GM21717 (cell line): ENCODE measurements around the gene TMEM120A.

Experiments used
- ATAC-seq: cut with Tn5 transposase; IDR thresholded peaks from one replicate; pipeline ENCODE4 v1.9.1; 2021; ENCODE audit warnings: mild to moderate bottlenecking, moderate library complexity; ENCODE audit not compliant: unreplicated experiment

The TMEM120A gene

GRCh38 chr7:75981453-75982305 is 12.7 kb downstream of the TMEM120A start:
- no peak for ATAC-seq

DNA sequence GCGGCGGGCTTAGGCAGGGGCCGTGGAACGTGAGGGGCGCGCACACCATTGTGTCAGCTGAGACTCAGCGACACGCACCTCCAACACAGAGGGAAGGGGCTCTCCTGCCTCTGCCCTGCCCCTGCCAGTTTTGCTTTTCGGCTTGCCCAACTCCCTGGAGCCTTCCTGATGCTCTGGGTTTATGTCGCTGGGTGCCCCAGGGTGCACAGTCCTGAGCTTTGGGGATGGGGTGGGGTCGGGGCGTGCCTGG is 13.3 kb downstream of the TMEM120A start:
- no peak for ATAC-seq

DNA sequence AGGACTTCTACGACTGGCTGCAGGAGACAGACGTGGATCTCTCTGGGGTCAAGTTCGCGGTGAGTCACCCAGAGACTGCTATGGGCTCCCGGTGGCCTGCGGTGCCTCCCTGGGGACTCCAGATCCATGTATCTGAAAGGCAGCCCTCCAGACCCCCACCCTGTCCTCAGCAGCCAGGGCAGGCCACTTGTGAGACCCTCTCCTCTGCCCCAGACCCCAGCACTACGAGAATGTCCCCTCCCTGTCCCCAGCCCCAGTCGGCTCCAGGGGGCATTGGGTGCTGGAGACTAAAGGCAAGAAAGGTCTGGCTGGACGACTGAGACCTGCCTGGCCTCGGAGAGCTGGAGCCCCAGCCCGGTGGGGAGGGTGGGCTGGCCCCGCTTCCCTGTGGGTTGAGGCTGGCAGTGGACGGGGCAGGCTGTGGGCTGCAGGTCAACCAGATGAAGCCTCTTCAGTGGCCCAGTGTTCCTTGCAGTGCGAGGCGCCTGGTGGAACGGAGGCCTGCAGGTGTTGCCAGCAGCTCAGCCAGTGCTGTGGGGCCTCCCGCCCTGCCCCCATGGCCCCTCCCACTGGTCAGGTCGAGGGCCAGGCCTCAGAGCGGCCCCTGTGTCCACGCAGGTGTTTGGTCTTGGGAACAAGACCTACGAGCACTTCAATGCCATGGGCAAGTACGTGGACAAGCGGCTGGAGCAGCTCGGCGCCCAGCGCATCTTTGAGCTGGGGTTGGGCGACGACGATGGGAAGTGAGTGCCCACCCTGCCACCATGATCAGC is 13.8 kb downstream of the TMEM120A start:
- ATAC-seq: no peak

DNA sequence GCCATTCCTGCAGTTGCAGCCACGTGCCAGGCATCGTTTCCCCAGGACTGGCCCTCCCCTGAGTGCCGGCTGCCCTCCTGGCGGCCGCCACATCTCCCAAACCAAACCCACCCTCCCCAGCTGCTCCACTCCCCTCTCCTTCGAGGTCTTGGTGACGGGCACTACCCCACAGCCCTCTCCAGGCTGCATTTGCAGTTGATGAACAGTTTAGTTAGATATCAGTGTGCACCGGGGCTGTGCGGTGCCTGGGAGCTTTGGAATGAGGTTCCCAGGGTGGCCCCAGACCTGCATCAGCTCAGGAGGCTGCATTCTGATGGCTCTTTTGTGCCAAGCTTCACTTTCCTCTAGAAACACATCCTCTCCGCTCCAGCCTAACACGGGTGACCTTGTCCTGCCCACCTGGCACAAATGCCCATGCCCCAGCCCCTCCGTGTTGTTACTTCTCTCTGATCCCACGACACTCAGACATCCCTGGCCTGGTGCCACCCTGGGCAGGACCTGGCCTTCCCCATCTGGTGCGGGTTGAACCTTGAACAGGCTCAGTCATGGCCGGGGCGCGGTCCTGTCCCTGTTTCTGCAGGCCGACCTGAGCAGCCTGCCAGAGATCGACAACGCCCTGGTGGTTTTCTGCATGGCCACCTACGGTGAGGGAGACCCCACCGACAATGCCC is 14.5 kb downstream of the TMEM120A start:
- ATAC-seq: no peak

GRCh38 chr7:75977743-75978142 is 16.7 kb downstream of the TMEM120A start:
- ATAC-seq: no peak

DNA sequence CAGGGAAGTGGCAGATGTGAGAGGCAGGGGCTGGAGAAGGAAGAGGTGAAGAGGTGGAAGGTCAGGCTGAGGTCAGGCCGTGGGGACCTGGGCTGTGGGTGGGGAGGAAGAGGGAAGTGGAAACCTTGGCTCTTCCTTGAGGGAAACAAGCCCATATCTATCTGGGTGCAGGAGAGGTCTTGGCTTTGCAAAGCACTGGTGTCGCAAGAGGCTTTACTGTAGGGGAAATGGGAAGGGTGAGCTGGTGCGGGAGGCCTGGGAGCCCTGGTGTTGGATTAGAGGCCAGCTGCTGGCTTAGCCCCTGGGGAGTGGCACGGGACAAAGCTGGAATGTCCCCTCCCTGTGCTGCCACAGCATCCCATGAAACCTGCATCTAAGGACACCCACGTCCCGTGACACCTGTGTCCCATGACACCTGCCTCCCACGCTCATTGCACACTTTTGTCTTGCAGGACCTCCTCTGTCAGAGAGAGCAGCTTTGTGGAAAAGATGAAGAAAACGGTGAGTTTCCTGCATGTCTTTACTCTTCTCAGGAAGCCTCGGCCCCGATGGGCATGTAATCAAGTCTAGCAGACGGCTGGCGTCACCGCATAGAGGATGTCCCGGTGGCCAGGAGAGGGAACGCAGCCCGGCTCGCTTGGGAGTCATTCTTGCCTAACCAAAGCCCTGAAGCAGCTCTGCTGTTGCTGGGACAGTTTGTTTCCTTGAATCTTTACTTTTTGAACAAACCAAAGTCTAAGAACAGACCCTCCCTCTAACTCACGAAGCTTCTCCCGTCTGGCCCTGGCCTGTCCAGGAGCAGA is 22.2 kb downstream of the TMEM120A start:
- no peak for ATAC-seq

- no peak for ATAC-seq
Observed at GRCh38 chr7:75971309-75971960, 23.0 kb downstream of the TMEM120A start.

- no peak for ATAC-seq
Observed at GRCh38 chr7:75969704-75970498, 24.5 kb downstream of the TMEM120A start.

DNA sequence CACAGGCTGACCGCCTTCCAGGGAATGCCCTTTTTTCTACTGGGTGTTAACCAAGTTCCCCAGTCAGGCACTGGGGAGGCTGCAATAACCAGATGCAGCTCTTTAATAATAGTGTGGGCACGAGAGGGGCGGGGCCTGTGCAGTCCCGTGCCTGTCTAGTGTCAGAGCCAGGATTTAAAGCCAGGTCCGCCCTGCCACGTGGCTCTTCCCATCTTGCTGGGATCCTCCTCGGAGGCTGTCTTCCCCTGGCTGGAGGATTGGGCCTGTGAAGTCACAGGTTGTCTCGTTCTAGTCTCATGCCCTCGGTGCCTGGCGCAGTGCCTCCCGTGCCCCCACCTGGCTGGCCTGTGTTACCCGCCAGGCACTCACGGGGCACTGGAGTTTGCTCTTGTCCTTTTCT is 25.2 kb downstream of the TMEM120A start:
- ATAC-seq: no peak

- no peak for ATAC-seq
Observed at GRCh38 chr7:75968561-75969001, 25.8 kb downstream of the TMEM120A start.

GRCh38 chr7:75968012-75968411 is 26.4 kb downstream of the TMEM120A start:
- no peak for ATAC-seq

DNA sequence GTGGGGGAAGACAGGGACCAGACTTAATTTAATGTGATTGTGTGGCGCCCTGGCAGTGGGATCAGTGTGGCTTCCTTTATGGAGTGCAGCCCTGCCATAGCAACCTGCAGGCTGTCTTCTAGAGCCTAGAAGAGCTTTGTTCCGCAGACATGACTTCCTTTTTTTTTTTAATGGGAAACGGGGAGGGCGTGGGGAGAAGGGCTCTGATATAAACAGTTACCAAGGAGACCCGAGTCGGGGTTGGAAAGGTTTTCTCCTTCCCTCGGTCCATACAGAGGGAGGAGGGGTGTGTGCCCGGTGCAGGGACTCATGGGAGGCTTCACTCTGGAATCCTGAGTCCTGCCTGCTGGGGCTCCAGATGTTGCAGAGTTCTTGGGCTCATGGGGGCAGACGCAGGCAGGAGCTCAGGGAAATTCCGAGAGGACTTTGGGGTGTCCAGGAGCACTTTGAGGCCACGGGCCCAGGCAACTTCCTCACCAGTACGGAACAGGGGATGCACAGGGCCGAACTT is 26.9 kb downstream of the TMEM120A start:
- ATAC-seq: no peak

- no peak for ATAC-seq
Observed at GRCh38 chr7:75967055-75967454, 27.3 kb downstream of the TMEM120A start.

DNA sequence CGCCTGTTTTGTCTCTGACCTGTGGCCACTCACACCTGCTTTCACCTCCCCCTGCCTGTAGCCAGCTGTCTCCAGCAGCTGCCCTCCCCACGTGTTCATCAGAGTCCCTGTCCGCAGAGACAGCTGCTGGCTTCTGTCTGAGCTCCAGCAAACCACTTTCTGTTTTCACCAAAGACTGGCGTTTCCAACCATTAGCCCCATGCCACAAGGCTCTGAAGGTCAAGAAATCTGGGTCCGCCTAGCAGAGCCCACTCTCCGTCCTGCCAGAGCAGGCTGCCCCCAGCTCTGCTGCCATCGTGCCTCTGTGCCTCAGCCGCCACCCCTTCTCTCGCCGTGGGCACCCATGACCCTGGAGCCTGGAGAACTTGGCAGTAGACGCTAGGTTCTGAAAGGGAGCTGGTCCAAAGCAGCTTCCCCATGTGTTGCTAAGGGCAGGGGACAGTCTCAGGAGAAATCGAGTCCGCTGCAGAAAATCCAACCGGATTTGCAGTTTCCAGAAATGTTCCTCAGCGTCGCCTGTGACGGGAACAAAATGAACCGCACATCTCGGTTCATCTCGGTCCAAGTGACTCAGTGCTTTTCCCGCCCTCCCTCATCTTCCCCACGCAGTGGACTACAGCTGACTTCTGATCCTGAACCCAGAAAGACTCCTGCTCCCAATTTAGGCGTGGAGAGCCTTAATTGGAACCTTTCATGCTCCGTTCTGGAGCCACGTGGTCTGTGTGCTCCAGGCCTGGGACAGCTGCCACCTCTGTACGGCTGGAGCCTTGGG is 28.0 kb downstream of the TMEM120A start:
- no peak for ATAC-seq

GRCh38 chr7:75965617-75966016 is 28.8 kb downstream of the TMEM120A start:
- ATAC-seq: no peak

DNA sequence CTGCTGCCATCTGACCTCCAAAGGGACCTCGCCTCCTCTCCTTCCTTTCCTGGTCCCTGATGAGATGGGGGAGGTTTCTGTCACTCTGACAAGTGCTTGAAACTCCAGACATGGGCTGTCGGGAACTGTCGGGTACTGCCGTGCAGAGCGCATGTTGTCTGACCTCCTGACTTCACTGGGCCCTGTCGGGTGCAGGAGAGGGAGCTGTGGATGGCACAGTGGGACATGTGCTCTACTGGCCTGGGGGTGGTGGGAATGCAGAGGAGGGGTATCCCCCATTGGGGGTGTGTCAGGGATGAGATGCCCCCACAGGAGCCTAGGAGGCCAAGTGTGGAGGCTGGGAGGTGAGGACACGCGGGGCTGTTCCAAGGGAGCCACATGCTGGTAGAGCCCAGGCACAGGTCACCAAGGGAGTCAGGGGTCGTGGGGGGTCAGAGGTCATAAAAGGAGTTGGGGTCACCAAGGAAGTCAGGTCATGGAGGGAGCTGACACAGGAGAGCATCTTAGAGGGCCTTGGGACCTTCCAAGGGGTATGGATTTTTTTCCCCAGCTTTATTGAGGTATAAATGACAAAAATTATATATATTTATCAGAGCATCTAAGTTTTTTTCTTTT is 30.9 kb downstream of the TMEM120A start:
- no peak for ATAC-seq

GRCh38 chr7:75962607-75963380 is 31.6 kb downstream of the TMEM120A start:
- ATAC-seq: no peak

- no peak for ATAC-seq
Observed at GRCh38 chr7:75961218-75961617, 33.2 kb downstream of the TMEM120A start.
